NCI-H2227 treated with DMSO at 0.1 percent for 48 hours (cell line): ENCODE results near the gene RCOR2.
"Not testable (repeated sequence)": the region's sequence is repeated elsewhere in the genome, so short reads cannot be mapped to it uniquely, and the experiment has no call there.

Source experiments
- DNase-seq: peaks from one replicate; lab custom pipeline; 2025; lab: John Stamatoyannopoulos, UW

RCOR2 gene

GRCh38 chr11:63879598-63880402, 37.2 kb downstream of the RCOR2 start:
- no peak for DNase-seq

GRCh38 chr11:63877658-63878241, 39.2 kb downstream of the RCOR2 start:
- DNase-seq: no peak

DNA sequence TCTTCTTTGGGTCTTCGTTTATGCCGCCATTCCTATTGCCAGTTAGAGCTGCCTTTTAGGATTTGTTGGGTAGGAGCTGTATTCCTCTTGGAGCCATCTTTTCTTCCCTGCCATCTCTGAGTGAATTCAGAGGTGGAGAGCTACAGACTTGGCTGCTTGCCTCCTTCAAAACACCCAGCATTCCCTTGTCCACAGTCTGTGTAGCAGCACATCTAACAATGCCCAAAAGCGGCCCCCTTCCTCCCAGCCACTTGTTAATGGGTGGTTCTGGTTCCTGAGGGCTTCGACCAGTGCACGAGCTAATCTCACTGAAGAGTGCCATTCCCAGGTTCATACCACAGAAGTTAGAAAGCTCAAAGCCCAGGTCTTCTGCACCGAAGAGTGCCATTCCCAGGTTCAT, 40.3 kb downstream of the RCOR2 start:
- DNase-seq: no peak

DNA sequence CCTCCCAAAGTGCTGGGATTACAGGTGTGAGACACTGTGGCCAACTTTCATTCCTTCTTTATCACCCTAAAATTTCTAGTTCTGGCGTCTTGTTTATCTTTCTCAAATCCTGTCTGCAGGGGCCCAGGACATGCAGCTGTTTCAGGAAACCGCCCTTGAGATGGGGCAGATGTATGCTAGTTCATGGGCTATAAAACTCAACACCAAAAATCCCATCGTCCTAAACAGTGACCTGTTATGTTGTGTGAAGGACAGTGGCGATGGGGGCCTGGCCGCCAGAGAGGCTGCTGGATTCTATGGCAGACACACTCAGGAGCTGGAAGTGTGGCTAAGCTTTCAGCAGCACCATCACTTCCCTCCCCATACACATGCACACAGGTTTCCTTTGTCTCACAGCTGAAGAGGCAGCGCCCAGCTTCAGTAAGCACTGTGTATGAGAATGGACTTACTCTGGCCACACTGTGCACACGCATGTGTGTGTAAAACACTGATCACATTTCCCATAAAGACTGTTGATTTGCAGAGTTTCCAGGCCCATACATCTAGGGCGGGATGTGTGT, 41.4 kb downstream of the RCOR2 start:
- DNase-seq: no peak

DNA sequence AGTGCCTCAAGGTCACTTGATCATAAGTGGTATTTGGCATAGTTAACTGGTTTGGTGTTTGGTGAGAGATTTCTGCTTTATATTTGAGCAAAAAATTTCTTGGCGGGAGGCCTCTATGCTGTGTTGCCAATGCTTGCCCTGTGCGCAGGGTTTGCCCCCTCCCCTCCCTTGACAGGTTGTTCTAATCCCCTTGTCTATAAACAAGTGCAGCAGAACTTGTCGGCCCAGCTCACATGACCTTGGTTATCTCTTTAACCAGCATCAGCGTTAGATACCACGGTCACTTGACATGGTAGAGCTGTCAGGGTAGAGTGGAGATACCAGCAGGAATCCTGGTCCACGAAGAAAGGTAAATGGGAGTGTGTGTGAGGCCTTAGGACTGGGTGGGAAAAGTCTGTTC, 42.5 kb downstream of the RCOR2 start:
- no peak for DNase-seq

GRCh38 chr11:63873311-63873710, 43.7 kb downstream of the RCOR2 start:
- DNase-seq: no peak

- DNase-seq: no peak
These were observed 44.2 kb downstream of the RCOR2 start for GRCh38 chr11:63872800-63873197.

GRCh38 chr11:63871962-63872799, 44.8 kb downstream of the RCOR2 start:
- peak; percentile 55 for DNase-seq

- no peak for DNase-seq
These were observed 46.4 kb downstream of the RCOR2 start for GRCh38 chr11:63870351-63871140.

- no peak for DNase-seq
These were observed 47.3 kb downstream of the RCOR2 start for GRCh38 chr11:63869683-63870082.

DNA sequence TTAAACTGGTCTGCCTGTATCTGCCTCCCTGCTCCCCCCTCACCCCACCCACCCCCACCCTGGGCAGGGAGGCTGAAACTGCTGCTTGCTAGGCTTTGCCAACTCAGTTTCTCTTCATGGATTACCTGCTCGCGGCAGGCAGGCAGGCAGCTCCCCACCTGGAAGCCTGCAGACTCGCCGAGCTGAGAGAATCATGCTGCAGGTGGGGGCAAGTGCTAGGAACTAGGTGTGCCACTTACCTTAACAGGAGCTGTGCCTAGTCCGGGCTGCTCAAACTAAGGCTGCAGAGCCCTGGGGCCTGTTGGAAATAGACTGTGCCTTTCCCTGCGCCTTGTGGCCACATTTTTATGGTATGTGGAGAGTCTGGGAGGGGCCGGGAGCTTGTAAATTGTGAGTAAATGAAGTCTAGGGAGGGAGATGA, 47.8 kb downstream of the RCOR2 start:
- no peak for DNase-seq

DNA sequence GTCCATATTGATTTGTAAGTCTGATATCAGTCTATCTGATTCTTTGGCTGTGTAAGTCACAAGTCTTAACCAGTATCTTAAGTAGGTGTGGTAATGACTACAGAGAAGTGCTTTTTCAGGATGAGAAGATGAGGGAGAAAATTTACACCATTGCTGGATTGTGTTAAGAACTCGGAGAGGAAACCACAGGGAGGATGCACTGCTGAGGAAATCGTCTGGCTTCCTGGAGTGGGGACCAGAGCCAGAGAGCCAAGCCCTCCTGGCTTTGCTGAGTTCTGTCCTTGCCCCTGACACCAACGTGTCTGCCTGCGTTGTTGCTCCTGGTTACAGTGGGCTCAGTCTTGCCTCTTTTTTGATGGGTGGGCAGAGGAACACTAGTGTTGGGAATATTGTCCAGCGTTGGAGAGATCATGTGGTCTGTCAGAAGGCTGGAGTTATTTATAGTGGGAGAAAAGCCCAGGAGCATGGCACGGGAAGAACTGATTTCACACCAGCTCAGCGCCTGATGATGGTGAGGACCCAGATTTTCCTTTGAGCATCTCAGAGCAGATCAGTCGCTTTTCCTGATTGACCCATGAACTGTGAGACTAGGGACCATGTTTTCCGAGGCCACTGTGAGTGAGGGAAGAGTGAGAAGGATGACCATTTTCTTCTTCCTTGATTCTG, 48.4 kb downstream of the RCOR2 start:
- no peak for DNase-seq

- no peak for DNase-seq
These were observed 49.5 kb downstream of the RCOR2 start for GRCh38 chr11:63867511-63867910.

DNA sequence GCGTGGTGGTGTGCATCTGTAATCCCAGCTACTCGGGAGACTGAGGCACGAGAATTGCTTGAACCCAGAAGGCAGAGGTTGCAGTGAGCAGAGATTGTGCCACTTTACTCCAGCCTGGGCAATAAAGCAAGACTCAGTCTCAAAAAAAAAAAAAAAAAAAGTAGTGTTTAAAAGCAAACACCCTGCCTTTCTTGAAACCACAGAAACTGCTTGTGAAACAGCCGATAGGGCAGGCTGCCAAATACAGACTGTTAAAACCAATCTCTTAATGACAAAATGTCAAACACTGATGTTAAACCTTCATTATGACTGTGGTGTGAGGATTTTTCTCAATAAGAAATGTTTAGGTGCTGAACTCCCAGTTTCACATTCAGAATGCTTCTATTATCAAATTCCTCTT, 50.8 kb downstream of the RCOR2 start:
- DNase-seq: no peak

GRCh38 chr11:63863620-63864019, 53.3 kb downstream of the RCOR2 start:
- not testable (repeated sequence) for DNase-seq

DNA sequence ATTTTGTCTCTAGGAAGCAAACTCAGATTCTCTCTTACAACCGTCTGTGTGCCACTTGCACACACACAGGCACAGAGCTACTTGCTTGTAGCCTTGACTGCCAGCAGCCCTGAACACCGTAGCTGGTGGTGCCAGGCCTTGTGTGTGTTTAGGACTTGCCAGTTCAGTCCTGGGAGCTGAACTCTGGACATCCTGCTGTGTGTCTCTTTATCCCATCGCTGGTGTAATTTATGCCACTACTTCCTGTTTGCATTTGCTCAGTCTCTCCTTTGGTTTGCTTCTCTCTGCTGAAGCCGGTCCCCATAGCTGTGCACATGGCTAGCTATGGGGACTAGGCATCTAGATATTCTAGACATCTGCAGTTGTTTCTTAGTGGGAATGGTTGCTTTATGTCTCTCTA, 54.0 kb downstream of the RCOR2 start:
- no peak for DNase-seq
